Measurements from ENCODE around the gene APOL4.
A peak's percentile ranks its signal among the peaks of the same experiment; 100 is the strongest.

The APOL4 gene

DNA sequence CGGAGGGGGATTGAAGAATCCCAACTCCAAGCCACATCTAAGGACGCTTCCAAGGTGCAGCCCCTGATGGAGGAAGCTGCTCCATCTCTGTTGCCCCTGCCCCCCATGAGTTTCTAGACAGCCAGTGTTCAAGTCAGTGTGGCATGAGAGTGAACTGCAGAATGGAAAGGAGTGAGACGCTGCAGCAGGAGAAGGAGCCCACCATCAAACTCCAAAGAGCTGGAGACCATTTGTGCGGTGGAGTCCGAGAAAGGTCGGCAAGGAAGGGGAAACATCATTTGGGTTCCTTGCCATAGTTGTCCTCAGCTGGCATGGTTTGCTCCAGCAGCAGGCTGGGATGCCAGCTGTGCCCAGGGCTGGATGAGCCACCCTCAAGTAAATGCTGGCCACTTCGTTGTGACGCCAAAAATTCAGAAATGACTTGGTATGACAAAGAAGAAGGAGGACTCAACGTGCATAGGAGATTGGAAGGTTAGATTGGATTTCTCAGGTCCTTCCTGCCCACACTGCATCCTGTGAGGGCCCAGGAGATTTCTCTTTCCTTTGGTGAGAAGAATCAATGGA is 21.4 kb upstream of the APOL4 start:
- Histone ChIP-seq H3K27me3 (ENCODE audit: insufficient read depth, poor library complexity, severe bottlenecking) (no peaks in the 10 kb centered on the region), H3K4me3 (replicated peaks; ENCODE audit: insufficient read depth, low read length) (no peak overlapping the region), H3K27ac (replicated peaks) (no peak overlapping the region)
- no peak for DNase-seq (ENCODE audit: low read depth in 1 of 2, low spot score in 1 of 2)
- TF ChIP-seq, protein P1, sequence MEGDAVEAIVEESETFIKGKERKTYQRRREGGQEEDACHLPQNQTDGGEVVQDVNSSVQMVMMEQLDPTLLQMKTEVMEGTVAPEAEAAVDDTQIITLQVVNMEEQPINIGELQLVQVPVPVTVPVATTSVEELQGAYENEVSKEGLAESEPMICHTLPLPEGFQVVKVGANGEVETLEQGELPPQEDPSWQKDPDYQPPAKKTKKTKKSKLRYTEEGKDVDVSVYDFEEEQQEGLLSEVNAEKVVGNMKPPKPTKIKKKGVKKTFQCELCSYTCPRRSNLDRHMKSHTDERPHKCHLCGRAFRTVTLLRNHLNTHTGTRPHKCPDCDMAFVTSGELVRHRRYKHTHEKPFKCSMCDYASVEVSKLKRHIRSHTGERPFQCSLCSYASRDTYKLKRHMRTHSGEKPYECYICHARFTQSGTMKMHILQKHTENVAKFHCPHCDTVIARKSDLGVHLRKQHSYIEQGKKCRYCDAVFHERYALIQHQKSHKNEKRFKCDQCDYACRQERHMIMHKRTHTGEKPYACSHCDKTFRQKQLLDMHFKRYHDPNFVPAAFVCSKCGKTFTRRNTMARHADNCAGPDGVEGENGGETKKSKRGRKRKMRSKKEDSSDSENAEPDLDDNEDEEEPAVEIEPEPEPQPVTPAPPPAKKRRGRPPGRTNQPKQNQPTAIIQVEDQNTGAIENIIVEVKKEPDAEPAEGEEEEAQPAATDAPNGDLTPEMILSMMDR (IDR thresholded peaks at IDR 0.05; ENCODE audit: insufficient read depth, low read length) = no peak
- TF ChIP-seq, protein P2, sequence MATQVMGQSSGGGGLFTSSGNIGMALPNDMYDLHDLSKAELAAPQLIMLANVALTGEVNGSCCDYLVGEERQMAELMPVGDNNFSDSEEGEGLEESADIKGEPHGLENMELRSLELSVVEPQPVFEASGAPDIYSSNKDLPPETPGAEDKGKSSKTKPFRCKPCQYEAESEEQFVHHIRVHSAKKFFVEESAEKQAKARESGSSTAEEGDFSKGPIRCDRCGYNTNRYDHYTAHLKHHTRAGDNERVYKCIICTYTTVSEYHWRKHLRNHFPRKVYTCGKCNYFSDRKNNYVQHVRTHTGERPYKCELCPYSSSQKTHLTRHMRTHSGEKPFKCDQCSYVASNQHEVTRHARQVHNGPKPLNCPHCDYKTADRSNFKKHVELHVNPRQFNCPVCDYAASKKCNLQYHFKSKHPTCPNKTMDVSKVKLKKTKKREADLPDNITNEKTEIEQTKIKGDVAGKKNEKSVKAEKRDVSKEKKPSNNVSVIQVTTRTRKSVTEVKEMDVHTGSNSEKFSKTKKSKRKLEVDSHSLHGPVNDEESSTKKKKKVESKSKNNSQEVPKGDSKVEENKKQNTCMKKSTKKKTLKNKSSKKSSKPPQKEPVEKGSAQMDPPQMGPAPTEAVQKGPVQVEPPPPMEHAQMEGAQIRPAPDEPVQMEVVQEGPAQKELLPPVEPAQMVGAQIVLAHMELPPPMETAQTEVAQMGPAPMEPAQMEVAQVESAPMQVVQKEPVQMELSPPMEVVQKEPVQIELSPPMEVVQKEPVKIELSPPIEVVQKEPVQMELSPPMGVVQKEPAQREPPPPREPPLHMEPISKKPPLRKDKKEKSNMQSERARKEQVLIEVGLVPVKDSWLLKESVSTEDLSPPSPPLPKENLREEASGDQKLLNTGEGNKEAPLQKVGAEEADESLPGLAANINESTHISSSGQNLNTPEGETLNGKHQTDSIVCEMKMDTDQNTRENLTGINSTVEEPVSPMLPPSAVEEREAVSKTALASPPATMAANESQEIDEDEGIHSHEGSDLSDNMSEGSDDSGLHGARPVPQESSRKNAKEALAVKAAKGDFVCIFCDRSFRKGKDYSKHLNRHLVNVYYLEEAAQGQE (IDR thresholded peaks at IDR 0.05; ENCODE audit: insufficient replicate concordance, low read depth) = no peak
- TF ChIP-seq SPI1 (IDR thresholded peaks at IDR 0.05; ENCODE audit: borderline replicate concordance, low read depth) = no peak
- TF ChIP-seq POLR2AphosphoS5 (IDR thresholded peaks at IDR 0.05; ENCODE audit: low read depth) = no peak
- no peak for TF ChIP-seq GABPA (IDR thresholded peaks at IDR 0.05; ENCODE audit: low read depth)

DNA sequence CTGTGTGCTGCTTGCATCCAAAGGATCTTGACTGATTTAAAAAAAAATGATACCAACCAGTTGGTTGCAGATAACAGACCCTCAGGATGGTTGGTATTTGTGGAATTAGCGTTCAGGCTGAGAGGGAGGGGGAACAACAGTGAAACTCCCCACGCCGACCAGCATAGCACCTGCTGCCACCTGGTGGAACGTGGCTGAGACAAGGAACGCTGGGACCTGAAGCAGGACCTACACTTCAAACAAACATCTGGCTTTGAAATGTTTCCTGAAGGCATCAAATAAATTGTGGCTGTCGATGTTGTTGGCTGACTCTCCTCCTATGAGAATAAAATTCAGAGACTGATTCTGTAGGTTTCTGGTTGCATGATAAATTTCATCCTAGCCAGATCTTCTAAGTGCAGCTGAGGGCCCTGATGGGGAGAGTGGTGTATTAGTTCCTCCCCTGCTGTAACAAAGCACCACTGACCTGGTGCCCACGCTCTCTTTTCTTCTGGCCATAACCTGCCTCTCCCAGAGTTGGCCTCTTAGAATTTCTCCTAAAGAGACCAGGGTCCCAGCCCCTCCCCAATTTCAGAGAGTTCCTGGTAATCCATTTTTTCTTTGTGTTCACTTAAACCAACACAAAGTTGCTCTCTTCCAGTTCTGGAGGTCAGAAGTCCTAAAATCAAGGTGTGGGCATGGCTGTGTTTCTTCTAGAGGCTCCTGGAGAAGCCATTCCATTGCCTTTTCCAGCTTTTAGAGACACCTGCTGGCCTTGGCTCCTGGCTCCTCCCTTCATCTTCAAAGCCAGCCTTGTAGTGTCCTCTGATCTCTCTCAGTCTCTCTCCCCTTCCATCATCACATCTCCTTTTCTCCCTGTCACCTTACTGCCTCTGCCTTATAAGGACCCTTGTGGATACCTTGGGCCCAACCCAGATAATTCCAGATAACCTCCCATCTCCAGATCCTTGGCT is 20.5 kb upstream of the APOL4 start:
- Histone ChIP-seq H3K27me3 (ENCODE audit: insufficient read depth, poor library complexity, severe bottlenecking) (no peaks in the 10 kb centered on the region), H3K27ac (replicated peaks) (no peak overlapping the region), H3K4me3 (replicated peaks; ENCODE audit: insufficient read depth, low read length) (no peak overlapping the region)
- DNase-seq (ENCODE audit: low read depth in 1 of 2, low spot score in 1 of 2) = peak in 1 of 2 experiments; percentile 55
- TF ChIP-seq, protein P1 (IDR thresholded peaks at IDR 0.05; ENCODE audit: insufficient read depth, low read length) = peak; percentile 57
- TF ChIP-seq, protein P2 (IDR thresholded peaks at IDR 0.05; ENCODE audit: insufficient replicate concordance, low read depth) = no peak

DNA sequence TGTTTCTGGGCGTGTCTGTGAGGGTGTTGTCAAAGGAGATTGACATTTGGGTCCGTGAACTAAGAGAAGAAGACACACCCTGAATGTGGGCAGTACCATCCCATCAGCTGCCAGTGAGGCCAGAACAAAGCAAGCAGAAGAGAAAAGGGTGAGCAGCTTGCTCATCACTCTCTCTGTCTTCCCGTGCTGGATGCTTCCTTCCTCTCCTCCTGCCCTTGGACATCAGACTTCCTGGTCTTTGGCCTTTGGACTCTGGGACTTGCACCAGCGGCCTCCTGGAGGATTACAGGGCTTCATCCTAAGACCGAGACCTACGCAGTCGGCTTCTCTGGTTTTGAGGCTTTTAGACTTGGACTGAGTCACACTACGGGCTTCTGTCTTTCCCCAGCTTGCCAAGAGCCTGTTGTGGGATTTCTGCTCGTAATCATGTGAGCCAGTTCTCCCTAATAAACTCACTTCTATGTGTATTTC is 18.9 kb upstream of the APOL4 start:
- Histone ChIP-seq H3K27me3 (ENCODE audit: insufficient read depth, poor library complexity, severe bottlenecking) (no peaks in the 10 kb centered on the region), H3K27ac (replicated peaks) (no peak overlapping the region), H3K4me3 (replicated peaks; ENCODE audit: insufficient read depth, low read length) (no peak overlapping the region)
- no peak for DNase-seq (ENCODE audit: low read depth in 1 of 2, low spot score in 1 of 2)
- no peak for TF ChIP-seq SPI1 (IDR thresholded peaks at IDR 0.05; ENCODE audit: borderline replicate concordance, low read depth)
- TF ChIP-seq, protein P2 (IDR thresholded peaks at IDR 0.05; ENCODE audit: insufficient replicate concordance, low read depth) = no peak
- TF ChIP-seq, protein P1 (IDR thresholded peaks at IDR 0.05; ENCODE audit: insufficient read depth, low read length) = no peak
- no peak for TF ChIP-seq GABPA (IDR thresholded peaks at IDR 0.05; ENCODE audit: low read depth)
- TF ChIP-seq POLR2AphosphoS5 (IDR thresholded peaks at IDR 0.05; ENCODE audit: low read depth) = no peak

Measured in HL-60 (cell line).